MM.1S (cell line): Measurements from ENCODE around the gene DNAJC6.

Experiments used
- CTCF ChIP-seq: fragments of 300-600 bp; sonication (generic); IDR thresholded peaks from 2 replicates; pipeline ENCODE4 v1.5.1; 2016; ENCODE audit warnings: antibody characterized with exemption, low read length, mixed read lengths
- EZH2 ChIP-seq: fragments of 300-600 bp; sonication (generic); optimal IDR thresholded peaks from 2 replicates; pipeline ENCODE3; 2017; ENCODE audit warnings: low read depth, mild to moderate bottlenecking, antibody characterized with exemption, low read length, mixed read lengths
- EZH2phosphoT487 ChIP-seq: fragments of 300-600 bp; sonication (generic); IDR thresholded peaks from 2 replicates; pipeline ENCODE4 v1.6.1; 2018; ENCODE audit warnings: antibody characterized with exemption, low read length

GRCh38 chr1:65419681-65420589 lies 110.6 kb downstream of the DNAJC6 start:
- TF ChIP-seq CTCF = no peak
- TF ChIP-seq EZH2 = no peak
- no peak for TF ChIP-seq EZH2phosphoT487
